GM21447 (cell line): ENCODE data around the gene IFITM2.
"Not testable (repeated sequence)": the region's sequence is repeated elsewhere in the genome, so short reads cannot be mapped to it uniquely, and the experiment has no call there.

Experiments used
- ATAC-seq: cut with Tn5 transposase; IDR thresholded peaks from one replicate; pipeline ENCODE4 v1.9.1; 2021; ENCODE audit not compliant: unreplicated experiment

Gene IFITM2

DNA sequence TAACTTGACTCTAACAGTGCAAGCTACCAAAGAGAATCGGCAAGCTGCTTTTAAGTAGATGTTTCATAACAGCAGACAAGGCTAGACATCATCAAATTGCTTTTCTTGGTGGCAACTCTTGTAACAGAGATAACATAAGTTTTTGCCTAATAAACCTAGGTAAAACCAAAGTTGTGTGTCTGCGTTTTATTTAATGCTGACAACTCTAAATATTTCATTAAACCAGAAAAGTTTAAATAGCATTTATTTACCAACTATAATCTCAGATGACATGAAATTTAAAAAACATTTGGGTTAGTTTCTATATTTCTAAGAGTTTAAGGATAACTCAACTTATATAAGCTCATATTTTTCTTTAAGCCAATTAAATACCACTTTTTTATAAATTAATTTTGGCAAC lies 32.3 kb downstream of the IFITM2 start:
- ATAC-seq: no peak

- no peak for ATAC-seq
These were observed 33.2 kb downstream of the IFITM2 start for GRCh38 chr11:340539-341512.

GRCh38 chr11:342328-342727 lies 34.7 kb downstream of the IFITM2 start:
- ATAC-seq: no peak

DNA sequence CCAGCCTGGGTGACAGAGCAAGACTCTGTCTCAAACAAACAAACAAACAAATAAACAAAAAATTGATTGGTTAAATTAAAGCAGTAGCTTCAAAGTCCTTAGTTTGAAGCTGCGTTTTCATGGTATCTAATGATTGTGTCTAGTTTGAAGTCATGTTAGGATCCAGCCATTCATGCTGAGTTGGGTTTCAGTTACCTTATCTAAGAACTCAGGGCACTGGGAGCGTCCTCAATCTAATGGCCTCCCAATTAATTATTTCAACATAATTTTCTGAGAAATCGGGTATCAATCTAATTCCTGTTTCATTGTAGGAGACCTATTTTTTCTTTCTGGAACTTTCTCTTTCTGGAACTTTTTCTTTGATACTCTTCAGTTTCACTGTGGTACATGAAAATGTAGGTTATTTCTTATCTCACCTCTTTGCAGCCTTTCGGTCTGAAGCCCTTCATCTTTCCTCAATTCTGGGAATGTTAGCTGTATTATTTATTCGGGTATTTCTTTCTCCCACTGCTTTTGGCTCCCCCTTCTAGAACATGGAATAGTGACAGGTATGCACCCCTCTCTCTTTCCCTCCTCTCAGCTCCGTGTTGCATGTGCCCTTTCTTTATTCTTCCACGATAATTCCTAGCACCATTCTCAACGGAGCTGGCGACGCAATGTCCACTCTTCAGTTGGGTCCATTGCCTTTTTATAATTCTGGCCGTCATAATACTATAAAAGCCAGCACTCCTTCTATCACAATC lies 37.4 kb downstream of the IFITM2 start:
- ATAC-seq: no peak

- ATAC-seq: no peak
These were observed 38.9 kb downstream of the IFITM2 start for GRCh38 chr11:346529-346928.

GRCh38 chr11:349270-349954 lies 41.8 kb downstream of the IFITM2 start:
- not testable (repeated sequence) for ATAC-seq

- not testable (repeated sequence) for ATAC-seq
These were observed 42.6 kb downstream of the IFITM2 start for GRCh38 chr11:350033-350722.

DNA sequence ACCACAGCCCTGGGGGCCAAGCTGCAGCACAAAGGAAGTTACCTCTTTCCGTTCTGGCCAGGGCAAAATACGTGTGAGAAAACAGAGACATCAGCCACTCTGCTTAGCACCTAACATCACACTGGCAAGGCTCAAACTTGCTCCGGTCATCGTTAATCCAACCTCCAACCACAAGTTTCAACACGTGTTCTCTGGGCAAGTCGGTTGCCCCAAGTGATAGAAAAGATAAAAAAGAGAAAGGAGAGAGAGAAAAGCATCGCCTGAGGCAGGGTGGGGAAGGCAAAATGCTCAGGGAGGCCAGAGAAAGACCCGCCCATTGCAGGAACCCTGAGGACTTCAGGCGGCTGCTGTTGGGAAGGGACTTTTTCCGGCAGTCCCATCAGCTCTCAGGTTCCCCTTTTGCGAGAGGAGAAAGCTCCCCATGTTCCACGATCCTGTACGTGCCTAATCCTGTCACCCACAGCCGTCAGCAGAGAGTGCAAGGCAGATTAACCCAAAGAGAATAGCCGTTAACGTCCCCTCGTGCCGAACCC lies 43.2 kb downstream of the IFITM2 start:
- no peak for ATAC-seq

DNA sequence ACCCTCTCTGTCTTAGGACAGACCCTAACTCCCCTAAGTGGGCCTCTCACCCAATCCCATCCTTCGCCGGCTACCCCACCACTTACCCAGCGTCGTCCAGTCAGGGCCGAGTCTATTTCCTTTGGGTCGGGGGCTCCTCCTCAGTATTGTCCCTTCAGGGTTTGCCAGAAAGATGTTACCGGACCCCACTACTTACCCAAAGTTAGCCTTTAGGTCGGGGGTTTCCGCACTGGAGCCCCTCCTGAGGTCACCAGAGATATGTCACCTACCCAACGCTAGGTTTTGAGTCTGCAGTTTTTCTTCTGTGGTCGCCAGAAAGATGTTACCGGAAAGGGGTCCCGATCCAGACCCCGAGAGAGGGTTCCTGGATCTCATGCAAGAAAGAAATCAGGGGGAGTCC lies 43.8 kb downstream of the IFITM2 start:
- no peak for ATAC-seq

- ATAC-seq: no peak
These were observed 44.9 kb downstream of the IFITM2 start for GRCh38 chr11:352456-353031.

DNA sequence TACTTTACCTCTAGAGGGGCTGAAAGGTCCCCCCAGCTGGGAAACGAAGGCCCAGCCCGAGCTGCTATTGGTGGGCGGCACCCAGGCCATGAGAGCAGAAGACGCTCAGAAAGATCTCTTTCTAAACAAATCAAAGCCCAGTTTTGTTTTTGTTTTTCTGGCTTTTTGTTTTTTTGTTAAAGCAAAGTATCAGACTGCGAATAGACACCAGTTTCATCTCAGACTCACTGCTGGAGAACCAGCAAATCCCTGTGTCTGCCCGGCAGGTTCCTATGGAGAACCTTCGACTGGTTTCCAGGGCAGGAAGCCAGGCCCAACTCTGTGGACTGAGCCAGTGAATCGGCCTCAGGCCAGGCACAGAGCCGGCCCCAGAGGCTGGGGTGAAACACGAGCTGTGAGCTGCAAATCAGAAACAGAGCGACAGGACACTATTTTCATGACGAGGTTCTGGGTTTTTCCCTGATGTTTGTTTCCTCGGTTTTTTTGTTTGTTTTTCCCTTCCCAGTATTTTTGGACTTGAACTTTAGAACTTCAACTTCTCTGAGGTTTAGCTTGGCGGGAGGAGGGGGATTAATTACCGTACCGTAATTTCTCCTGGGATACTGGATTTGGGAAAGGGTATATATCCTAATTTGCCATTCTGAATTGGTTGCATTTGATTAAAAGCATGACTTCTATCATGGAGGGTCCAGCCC lies 45.7 kb downstream of the IFITM2 start:
- no peak for ATAC-seq

GRCh38 chr11:355581-356458 lies 48.2 kb downstream of the IFITM2 start:
- peak; percentile 61 for ATAC-seq

- ATAC-seq: no peak
These were observed 49.0 kb downstream of the IFITM2 start for GRCh38 chr11:356610-357009.

GRCh38 chr11:357582-357981 lies 50.0 kb downstream of the IFITM2 start:
- no peak for ATAC-seq

- ATAC-seq: no peak
These were observed 50.6 kb downstream of the IFITM2 start for GRCh38 chr11:358129-358800.
